Stomach (tissue), 4 donors: ENCODE results near the gene RECK.

Source experiments
- CTCF ChIP-seq, 7 experiments: fragments of 450-650 bp in 4 of 7; fragments of 200-600 bp in 3 of 7; sonication (generic) in 3 of 7; IDR thresholded peaks; one replicate each; pipeline ENCODE4 v1.5.1; 2016 to 2019; ENCODE audit warnings: antibody characterized with exemption in 7 of 7, control low read depth in 2 of 7, mild to moderate bottlenecking in 1 of 7
- EP300 ChIP-seq: sonication (generic); formaldehyde crosslinking; IDR thresholded peaks from one replicate; pipeline ENCODE4 v1.6.1; 2017; ENCODE audit warnings: antibody characterized with exemption
- POLR2A ChIP-seq, 4 donors: fragments of 450-650 bp; IDR thresholded peaks; one replicate each; pipeline ENCODE4 v1.6.1; 2016; ENCODE audit warnings: antibody characterized with exemption in 4 of 4, control low read depth in 2 of 4, mild to moderate bottlenecking in 1 of 4, moderate library complexity in 1 of 4
- POLR2AphosphoS5 ChIP-seq, 3 donors: sonication (generic); formaldehyde crosslinking; IDR thresholded peaks; one replicate each; pipeline ENCODE4 v1.6.1; 2016; ENCODE audit warnings: antibody characterized with exemption in 3 of 3

- no peak for TF ChIP-seq CTCF (IDR thresholded peaks at IDR 0.05)
- TF ChIP-seq POLR2A (IDR thresholded peaks at IDR 0.05) = no peak
- no peak for TF ChIP-seq POLR2AphosphoS5 (IDR thresholded peaks at IDR 0.05)
- TF ChIP-seq EP300 = no peak
Observed at GRCh38 chr9:36161187-36161586, 124.5 kb downstream of the RECK start.
